8988T (cell line): ENCODE measurements around the gene DLEC1.

Source experiments
- DNase-seq: peaks from one replicate; pipeline ENCODE4 v3.0.0; 2011

Gene DLEC1

GRCh38 chr3:38111696-38112377 is 72.8 kb downstream of the DLEC1 start:
- DNase-seq = no peak

DNA sequence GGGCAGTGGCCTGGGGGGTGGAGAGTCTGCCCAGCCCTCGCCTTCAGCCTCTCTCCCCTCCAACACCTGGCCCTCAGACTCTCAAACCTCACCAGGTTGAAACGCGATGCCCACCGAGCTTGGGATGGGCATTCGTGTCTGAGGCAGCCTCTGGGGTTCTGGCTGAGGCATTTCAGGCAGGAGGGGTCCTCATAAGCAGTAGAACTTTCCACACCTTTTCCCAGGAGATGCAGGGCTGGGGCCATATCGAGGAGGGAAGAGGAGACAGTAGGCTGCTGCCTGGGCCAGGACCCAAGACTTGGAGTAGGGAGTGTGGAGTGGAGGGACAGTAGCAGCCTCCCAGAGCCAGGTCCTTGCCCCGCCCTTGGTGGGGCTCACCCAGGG is 73.4 kb downstream of the DLEC1 start:
- DNase-seq = no peak

DNA sequence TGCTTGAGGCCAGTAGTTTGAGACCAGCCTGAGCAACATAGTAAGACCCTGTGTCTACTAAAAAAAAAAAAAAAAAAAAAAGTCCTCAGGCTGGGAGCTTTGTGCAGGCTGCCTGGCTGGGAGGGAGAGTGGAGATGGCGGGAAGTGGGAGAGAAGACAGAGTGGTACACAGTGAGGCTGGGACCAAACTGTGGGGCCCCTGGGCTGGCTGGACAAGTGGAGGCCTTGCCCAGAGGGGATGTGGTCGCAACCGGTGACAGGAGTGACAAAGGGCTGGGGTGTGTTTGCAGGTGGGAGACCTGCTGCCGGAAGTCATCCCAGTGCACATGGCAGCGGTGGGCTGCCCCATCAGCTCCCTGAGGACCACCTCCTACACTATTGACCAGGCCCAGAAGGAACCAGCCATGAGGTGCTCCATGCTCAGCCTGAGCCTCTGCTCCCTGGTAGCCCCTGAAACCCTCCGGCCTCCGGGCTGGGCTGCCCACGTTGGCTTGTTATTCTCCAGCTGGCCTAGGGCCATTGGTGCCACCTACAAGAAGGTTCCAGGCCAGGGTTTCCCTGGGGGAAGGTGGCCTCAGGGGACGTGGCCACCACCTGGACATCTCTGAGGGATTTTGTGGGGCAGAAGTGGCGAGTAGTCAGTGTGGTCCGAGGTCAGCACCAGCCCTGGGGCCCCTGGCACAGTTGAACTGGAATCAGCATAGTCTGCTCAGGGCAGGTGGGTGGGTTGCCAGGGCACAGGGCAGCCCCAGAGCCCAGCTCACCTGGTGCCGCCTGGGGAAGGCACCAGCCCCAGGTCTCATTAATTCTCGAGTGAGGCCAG is 75.3 kb downstream of the DLEC1 start:
- no peak for DNase-seq

DNA sequence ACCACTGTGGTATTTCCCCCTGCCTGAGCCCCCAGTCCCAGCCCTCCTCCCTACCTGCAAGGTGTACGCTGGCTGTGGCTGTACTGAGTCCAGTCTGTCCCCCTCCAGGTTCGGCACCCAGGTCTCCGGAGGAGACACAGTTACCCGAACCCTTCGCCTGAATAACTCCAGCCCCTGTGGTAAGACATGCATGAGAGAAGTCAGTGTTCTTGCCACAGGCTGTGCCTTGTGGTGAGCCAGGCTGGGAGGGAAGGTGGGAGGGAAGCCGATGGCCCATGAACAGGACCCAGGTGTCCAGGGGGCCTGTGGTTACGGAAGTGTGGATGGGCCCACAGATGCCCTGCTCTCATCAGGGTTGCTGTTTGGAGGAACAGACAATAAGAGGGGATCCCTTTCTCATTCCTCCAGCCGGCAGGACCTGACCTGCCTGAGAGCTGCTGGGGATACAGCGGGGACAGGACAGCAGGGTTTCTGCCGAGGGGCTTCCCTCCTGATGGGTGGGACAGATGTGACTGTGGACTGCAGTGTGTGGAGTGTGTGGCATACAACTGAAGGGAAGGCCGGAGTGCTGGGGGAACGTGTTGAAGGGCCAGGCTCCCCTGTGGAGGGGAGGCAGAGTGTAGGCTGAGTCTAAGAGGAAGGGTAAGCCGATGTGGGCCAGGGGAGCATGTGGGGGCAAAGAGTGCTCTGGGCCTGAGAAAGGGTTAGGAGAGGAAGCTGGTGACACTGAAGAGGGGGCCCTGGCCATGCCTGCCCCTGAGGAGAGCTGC is 76.1 kb downstream of the DLEC1 start:
- DNase-seq = no peak

DNA sequence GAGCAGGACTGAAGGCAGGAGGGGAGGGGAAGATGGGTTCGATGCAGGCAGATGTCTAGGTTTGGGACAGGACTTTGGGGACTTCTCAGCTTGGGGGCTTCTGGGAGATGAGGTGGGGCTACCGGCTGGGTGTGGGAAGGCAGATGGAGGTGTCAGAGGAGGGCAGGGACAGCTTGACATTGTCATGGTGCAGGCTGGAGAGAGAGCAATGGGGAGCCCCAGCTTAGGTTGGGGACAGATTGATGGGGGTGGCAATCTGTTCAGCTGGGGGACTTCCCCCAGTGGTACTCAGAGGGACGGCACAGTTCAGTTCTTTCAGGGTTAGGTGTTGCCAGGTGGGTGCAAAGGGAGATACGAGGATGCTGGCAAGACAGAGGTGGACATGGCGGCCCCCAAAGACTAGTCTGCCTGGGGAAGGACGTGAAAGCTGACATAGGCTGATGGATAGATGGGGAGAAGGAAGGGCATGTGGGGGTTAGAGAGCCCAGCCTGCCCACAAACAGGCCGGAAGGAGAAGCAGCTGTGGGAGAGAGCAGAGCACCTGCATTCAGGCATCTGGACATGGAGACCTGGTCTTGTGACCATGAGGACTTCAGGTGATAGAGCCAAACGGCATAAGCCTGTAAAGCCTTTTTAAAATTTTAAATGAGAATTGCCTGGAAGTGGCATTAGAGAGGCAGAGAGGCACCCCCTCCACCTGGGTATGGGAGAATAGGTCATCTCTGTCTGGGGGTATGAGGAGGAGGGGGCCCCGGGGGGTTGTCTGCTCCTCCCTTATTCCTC is 76.8 kb downstream of the DLEC1 start:
- DNase-seq = no peak

DNA sequence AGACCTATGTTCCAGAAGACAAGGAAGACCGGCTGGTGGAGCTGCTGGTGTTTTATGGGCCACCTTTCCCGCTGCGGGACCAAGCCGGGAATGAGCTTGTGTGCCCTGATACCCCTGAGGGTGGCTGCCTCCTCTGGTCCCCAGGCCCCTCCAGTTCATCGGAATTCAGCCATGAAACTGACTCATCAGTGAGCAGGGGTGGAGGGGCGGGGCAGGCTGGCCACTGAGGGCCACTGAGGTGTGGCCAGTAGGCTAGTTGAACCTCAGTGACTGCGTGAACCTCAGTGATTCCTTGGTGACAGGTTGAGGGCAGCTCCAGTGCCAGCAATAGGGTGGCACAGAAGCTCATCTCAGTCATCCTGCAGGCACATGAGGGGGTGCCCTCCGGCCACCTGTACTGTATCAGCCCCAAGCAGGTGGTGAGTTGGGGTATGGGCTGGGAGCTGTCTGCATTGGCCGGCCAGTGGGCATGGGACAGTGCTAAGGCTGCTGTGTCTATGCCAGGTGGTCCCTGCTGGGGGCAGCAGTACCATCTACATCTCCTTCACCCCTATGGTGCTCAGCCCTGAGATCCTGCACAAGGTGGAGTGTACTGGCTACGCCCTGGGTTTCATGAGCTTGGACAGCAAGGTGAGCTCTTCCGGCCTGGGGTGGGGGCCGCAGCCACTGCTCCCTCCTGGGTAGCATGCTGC is 77.6 kb downstream of the DLEC1 start:
- DNase-seq = no peak

DNA sequence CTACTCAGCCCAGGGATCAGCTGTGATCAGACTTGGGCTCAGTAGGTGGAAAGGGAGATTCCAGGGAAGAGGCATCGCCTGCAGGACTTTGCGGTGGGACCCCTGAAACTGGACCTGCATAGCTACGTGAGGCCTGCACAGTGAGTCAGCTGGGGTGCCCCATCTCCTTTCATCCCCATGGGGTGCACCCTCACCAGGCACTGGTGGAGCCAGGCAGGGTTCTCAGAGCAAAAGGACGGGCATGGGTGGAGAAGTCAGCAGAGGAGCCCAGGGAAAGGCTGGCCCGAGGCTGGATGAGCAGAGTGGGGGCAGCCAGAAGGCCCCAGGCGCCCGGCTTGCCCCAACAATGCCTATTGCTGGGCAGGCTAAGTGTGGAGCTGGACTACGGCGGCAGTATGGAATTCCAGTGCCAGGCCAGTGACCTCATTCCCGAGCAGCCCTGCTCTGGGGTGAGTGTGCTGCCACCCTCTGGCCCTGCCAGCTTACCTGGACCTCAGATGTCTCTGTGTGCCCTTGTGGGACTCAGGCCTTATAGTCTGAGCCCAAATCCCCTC is 78.2 kb downstream of the DLEC1 start:
- no peak for DNase-seq

- peak; percentile 82 for DNase-seq
Measured at GRCh38 chr3:38117748-38118420, 78.9 kb downstream of the DLEC1 start.

DNA sequence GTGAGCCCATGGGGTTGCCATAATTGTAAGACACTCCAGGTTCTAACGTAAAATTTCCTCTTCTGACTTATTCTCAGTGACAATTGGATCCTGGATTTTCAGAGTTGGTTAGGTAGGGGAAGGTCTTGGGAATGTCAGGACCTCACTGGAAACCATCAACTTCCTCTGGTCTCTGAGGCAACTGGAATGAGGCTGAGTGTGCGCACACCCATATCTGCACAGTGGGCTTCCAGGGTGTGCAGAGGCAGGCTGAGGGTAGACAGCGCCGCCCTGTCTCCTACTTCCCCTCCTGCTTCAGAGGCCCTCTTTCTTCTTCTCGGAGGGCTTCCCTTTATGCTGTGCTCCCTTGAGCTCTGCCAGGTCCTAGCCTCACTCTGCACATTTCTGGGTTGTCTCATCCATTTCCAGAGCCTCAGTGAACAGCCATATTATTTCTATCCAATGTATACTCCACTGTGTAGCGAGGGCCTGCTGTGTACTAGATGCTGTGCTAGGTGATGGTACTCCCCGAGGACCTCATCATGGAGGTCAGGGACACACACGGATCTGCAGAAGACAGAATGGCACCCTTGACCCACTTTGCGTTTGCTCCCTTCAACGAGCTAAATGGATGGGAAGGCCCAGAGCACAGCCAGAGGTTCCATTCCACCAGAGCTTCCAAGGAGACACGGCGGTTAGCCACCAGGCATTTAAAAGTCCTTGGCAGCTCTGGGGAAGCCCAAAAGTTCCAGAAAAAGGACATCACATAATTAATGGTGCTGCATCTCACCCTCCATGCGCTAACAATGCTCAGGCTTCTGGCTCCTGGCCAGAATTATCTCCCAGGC is 79.6 kb downstream of the DLEC1 start:
- no peak for DNase-seq

DNA sequence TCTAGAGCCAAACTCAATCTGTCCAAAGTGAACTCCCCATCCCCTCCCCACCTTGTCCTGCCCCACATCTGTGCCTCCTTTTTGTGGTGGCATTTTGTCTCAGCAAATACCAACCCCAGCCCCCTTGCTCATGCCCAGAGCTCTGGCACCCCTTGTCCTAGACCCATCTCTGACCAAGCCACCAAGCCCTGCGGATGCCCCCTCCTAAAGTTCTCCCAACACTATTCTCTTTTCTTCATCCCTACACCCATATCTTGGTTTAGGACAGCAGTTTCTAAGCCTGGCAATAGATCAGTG is 80.2 kb downstream of the DLEC1 start:
- DNase-seq = no peak

DNA sequence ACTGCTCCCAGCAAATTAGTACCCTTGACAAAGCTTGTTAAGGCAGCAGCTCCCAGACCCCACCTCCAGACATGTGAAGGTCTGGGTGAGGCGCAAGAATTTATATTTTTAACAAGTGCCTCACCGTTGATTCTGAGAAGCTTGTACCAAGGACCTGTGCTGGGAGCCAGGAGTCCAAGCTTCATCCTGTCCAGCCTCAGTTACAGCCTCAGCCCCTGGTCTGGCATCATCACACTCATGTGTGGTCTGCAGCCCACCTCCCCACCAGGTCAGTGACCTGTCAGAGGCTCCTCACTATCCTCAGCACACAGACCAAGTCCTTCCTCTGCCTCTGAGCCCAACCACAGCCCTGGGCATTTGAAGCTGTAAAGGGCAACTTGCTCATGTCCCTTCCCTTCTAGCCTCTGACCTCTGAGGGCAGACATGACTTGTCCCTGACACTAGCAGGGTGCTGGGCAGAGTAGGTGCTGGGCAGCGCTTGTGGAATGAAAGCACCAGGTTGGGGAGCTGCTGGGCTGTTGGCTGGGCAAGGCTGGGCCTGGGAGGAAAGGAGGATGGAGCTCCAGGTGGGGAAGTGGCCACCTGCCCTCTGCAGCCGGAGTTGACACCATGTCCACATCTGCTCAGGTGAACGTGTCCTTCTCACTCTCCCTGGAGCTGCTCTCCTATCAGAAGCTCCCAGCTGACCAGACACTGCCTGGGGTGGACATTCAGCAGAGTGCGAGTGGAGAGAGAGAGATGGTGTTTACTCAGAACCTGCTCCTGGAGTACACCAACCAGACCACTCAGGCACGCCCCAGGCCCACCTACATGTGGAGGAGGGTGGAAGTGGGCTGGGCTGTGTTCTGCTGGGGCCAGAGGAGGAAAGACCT is 81.0 kb downstream of the DLEC1 start:
- DNase-seq = no peak

DNA sequence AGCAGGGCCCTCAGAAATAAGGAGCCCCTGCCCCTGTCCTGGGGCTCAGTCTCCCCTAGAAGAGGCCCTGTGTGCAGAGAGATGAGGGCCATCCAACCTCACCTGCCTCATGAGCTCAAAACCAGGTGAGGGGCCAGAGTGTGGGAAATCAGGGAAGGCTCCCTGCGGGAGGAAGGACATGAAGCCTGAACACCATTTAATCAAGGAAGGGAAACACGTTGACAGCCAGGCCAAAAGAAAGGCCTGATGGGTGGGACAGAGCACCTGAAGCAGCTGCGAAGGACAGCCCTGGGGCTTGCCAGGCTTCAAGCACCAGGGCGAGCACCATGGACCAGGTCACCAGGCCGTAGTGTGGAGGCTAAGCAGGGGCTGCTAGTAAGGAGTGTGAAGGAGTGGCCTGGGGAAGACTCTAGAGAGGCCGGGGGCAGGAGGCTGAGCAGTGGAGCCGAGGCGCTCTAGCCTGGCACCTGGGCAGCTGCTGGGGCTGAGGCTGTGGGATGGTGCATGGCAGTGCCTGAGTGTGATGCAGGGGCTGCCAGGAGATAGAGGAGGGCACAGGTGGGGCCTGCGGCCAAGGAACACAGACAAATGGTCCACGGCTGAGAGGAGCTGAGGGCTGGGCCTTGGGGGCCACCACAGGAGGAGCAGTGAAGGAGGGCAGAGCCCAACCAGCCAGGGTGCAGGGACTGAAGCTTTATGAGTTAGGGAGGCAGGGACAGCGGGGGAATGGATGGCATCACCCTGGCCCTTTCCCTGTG is 81.9 kb downstream of the DLEC1 start:
- no peak for DNase-seq

GRCh38 chr3:38121451-38121831 is 82.4 kb downstream of the DLEC1 start:
- no peak for DNase-seq

- DNase-seq = no peak
Measured at GRCh38 chr3:38121832-38122461, 82.9 kb downstream of the DLEC1 start.

DNA sequence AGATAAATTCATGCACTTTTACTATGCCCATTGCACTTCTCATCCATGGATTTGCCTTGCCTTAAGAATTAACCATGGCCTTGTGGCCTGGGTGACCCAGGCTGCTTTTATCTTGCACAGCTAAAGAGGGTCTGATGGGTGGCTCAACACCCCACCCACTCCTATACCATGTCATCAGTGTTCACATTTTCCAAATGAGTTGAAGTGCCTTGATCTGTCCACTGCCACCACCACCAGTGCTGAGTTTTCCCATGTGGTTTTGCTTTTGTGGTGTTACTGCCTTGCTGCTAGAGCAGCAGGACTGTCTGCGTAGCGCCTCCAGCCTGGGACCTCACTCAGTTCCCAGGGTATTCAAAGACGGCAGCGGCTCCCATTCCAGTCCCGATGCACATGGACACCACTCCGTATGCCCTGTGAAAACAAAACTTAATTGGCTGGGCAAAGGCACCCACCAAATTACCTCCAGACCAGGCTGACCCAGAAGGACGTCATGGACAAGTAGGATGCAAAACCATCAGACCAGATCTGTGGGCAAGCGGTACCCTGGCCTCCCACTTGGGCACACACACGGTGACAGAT is 83.8 kb downstream of the DLEC1 start:
- DNase-seq = no peak

DNA sequence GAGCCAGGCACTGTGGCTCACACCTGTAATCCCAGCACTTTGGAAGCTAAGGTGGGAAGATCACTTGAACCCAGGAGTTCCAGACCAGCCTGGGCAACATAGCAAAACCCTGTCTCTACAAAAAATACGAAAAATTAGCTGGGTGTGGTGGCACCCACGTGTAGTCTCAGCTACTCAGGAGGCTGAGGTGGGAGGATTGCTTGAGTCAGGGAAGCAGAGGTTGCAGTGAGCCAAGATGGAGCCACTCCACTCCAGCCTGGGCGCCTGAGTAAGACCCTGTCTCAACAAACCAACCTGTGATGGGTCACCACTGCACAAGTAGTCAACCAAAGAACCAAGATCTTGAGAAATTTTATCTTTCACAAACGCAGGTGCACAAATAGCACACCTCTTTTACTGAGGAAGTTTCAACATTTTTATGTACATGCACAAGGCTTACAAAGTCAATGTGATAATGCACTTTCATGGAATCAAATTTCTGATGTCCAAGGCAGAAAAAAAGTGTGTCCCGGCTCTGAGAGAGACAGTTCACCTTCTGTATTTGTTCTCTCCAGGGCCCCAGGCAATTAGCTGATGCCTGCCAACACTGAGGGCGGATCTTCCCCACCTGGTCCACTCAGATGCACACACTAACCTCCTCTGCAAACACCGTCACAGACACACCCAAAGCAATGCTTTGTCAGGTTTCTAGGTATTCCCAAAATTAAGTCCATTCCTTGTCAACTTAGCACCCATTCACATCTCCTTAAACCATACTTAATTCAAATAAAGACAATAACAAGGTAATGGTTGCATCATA is 85.5 kb downstream of the DLEC1 start:
- no peak for DNase-seq
